ENCODE measurements around the gene GSPT1. TPM values are rescaled to one million over a fixed set of nuclear protein-coding genes. Genes with fewer than 3 reads are reported as not detected.
"Not testable (repeated sequence)": the region's sequence is repeated elsewhere in the genome, so short reads cannot be mapped to it uniquely, and the experiment has no call there.

GSPT1 gene
- total RNA-seq, 4 donors from 2014 or later: 38.6 to 55.3 (median 52.0) TPM

DNA sequence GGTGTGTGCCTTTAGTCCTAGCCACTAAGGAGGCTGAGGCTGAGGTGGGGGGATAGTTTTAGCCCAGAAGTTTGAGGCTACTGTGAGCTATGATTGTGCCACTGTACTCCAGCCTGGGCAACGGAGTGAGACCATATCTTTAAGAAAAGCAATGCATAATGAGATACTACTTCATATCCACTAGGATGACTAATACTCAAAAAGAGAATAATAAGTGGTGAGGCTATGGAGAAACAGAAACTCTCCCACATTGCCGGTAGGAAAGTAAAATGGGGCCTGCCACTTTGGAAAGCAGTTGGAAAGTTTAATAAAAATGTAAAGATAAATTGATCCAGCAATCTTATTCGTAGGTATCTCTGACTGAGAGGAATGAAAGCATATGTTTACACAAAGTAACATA lies 30.7 kb upstream of the GSPT1 start:
- 76 to 86% methylated on average over 3 of the region's 3 CpGs for WGBS, 2 donors
- TF ChIP-seq, protein P1, sequence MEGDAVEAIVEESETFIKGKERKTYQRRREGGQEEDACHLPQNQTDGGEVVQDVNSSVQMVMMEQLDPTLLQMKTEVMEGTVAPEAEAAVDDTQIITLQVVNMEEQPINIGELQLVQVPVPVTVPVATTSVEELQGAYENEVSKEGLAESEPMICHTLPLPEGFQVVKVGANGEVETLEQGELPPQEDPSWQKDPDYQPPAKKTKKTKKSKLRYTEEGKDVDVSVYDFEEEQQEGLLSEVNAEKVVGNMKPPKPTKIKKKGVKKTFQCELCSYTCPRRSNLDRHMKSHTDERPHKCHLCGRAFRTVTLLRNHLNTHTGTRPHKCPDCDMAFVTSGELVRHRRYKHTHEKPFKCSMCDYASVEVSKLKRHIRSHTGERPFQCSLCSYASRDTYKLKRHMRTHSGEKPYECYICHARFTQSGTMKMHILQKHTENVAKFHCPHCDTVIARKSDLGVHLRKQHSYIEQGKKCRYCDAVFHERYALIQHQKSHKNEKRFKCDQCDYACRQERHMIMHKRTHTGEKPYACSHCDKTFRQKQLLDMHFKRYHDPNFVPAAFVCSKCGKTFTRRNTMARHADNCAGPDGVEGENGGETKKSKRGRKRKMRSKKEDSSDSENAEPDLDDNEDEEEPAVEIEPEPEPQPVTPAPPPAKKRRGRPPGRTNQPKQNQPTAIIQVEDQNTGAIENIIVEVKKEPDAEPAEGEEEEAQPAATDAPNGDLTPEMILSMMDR (IDR thresholded peaks at IDR 0.05): no peak
- no peak for TF ChIP-seq POLR2A (IDR thresholded peaks at IDR 0.05)
- no peak overlapping the region for H3K4me3 ChIP-seq (ENCODE audit: low read depth, poor library complexity, severe bottlenecking)
- no peak for DNase-seq (ENCODE audit: low spot score in 2 of 2)
- intact Hi-C loops (cut with DNase I; ENCODE audit: low total_unique reads): no loop called here

DNA sequence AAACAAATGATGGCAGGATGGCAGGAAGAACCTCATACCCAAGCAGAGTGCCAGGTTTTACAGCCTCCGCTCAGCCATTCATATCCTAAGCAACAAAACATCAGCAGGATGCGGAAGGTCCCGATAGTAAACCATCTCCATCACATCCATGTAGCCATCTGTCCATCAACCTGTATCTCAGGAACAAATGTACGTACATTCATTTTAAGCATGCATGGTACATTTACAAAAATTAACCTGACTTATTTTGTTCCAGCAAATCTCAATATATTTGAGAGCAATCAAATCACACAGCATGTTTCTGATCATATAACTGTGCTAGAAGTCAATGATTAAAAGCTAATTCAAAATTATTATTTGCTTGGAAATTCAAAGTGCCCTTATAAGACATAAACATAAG lies 26.2 kb upstream of the GSPT1 start, which contains the start of gene NPIPB2:
Gene NPIPB2, minus strand, starts transcription at position 101 of the 400 bp plus-strand sequence. Its CDS starts 0 bp downstream, at position 101.
- WGBS, 2 donors: 93 to 98% methylated on average over 4 of the region's 4 CpGs
- intact Hi-C loops (cut with DNase I; ENCODE audit: low total_unique reads); DNase-seq (ENCODE audit: low spot score in 2 of 2): not testable (repeated sequence)

DNA sequence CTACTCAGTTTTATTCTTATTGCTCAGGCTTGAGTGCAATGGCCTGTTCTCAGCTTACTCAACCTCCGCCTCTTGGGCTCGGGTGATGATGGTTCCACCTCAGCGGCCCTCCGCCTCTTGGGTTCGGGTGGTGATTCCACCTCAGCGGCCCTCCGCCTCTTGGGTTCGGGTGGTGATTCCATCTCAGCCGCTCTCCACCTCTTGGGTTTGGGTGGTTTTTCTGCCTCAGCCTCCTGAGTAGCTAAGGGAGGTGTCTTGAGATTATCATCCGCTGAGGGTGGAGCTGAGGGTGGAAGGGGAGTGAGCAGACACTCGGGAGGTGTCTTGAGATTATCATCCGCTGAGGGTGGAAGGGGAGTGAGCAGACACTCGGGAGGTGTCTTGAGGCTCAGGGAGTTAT lies 11.6 kb upstream of the GSPT1 start:
- WGBS, 2 donors: 81% methylated on average over 11 to 13 of the region's 13 CpGs
- intact Hi-C loops (cut with DNase I; ENCODE audit: low total_unique reads); H3K4me3 ChIP-seq (ENCODE audit: low read depth, poor library complexity, severe bottlenecking): not testable (repeated sequence)
- DNase-seq (ENCODE audit: low spot score in 2 of 2): peak in 1 of 2 donors; percentile 58

More for the DNA sequence above, 26.2 kb upstream of the GSPT1 start, which contains the start of gene NPIPB2:
- not testable (repeated sequence) for H3K4me3 ChIP-seq (ENCODE audit: low read depth, poor library complexity, severe bottlenecking)

DNA sequence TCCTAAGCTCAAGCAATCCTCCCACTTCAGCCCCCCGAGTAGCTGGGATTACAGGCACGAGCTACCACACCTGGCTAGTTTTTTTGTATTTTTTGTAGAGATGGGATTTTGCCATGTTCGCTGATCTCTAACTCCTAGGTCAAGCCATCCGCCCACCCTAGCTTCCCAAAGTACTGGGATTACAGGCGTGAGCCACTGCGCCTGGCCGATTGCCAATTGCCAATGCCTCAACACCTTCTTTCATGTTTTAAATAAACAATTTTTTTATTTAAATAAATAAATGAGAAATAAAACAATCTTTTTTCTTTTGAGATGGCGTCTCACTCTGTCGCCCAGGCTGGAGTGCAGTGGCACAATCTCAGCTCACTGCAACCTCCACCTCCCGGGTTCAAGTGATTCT lies 8.3 kb upstream of the GSPT1 start:
- DNase-seq (ENCODE audit: low spot score in 2 of 2): peak in 1 of 2 donors; percentile 59
- H3K4me3 ChIP-seq (ENCODE audit: low read depth, poor library complexity, severe bottlenecking); intact Hi-C loops (cut with DNase I; ENCODE audit: low total_unique reads): not testable (repeated sequence)
- WGBS, 2 donors: 82 to 85% methylated on average over 10 of the region's 10 CpGs

DNA sequence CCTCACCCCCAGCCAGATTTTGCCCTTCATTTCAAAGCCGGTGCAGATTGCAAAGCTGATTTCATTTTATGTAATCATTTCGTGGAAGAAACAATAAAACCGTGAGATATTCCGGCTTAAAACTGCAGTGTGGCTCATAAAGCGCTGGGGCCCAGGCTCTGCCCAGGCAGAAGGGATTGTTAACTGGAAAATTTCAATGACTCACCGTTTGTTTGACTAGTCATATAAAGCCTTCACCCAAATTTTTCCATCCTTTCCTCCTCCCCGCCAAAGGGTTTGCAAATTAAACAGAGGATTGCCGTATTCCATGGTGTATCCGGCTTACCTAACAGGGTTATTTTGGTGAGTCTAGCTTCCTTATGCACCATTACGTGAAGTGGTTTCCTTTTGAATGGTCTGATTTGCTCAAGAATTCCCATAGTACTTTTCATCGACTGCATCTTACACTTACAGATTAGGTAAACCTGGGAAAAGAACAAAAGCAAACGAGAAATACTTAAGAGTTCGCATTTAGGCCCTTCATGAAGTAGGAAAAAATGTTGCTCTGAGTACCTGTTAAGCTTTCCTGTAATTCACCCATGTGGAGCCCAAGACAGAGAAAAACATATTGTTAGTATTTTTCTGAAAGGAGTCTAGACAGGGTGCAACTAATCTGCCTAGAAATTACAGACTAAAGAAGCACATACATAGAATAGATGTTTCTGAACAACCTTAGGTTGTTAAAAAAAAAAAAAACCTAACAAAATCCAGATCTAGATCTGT lies 949 bp upstream of the GSPT1 start:
- intact Hi-C loops (cut with DNase I; ENCODE audit: low total_unique reads): loop anchor here (5.0 kb wide), 1 partner anchor 801 kb away; no protein-coding TSS in a partner anchor
- 35 to 44% methylated on average over 13 of the region's 13 CpGs for whole genome bisulfite sequencing, 2 donors
- H3K4me3 ChIP-seq (ENCODE audit: low read depth, poor library complexity, severe bottlenecking): no peak overlapping the region
- no peak for TF ChIP-seq POLR2A (IDR thresholded peaks at IDR 0.05)
- TF ChIP-seq, protein P1 (IDR thresholded peaks at IDR 0.05): no peak
- DNase-seq (ENCODE audit: low spot score in 2 of 2): no peak

DNA sequence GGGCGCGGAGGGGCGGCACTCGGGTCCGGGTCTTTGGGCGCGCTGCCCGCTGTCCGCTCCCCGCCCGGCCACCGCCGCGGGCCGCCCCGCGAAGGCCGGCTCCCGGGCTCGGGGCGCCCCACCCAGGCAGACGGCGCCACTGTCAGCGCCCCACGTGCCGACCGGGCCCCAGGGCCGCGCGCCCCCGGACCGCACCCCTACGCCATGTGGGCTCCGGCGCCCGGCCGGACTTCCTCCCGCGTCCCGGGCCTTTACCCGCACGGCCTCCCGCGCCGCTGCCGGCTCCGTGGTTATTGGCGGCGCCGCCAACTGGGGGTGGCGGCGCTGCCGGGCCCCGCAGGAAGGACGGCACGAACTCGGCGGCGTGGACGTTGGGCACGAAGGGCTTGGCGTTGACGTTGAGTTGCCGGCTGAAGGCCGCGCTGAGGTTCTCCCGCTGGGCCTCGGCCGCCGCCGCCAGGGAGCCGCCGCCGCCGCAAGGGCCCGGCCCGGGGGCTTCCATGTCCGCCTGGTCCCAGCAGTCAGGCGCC lies 577 bp downstream of the GSPT1 start:
- WGBS, 2 donors: 0 to 1% methylated on average over 3 to 27 of the region's 79 CpGs
- H3K4me3 ChIP-seq (ENCODE audit: low read depth, poor library complexity, severe bottlenecking): peak overlapping the region; percentile 93
- peak; percentile 23 to 85 for DNase-seq (ENCODE audit: low spot score in 2 of 2)
- TF ChIP-seq, protein P1 (IDR thresholded peaks at IDR 0.05): no peak
- no peak for TF ChIP-seq POLR2A (IDR thresholded peaks at IDR 0.05)
- intact Hi-C loops (cut with DNase I; ENCODE audit: low total_unique reads): loop anchor here (5.0 kb wide), 1 partner anchor 802 kb away; no protein-coding TSS in a partner anchor

DNA sequence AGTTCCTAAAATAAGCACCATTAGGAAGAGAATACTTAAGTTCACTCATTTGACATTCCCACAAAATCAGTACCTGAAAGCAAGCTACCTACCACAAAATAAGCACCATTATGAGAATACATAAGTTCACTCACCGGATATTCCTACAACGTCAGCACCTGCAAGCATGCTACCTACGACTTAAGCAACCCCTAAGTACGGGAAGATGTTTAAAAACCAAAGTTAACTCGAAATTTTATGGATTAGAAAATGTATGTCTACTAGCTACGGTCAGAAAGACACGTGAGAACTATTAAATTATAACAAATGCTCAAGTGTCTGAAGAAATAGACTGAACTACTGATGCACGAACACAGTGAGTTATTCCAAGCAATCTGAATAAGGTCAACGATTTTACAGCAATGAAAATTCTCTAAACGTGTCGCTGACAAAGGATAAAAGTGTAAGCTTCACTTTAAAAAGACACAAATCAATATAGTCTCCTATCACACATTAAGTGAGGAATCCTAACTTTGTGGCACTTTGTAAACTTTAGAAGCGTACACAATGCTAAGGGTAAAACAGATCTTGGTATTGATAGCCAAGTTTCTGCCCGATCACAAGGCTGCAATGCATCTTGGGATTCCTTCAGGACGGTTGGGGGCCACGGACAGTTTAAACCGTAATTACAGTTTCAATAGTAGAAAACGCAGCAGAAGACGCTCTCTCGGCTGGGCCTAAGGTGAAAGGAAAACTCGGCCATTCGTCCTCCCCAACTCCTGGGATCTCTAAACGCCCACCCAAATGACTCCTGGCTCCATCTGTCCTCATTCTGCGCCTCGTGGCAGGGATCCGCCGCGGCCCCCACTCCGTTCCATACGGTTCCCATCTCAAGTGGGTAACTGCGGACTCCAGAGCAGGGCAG lies 1.3 kb downstream of the GSPT1 start:
- TF ChIP-seq, protein P1 (IDR thresholded peaks at IDR 0.05): no peak
- WGBS, 2 donors: 2% methylated on average over 21 to 30 of the region's 30 CpGs
- DNase-seq (ENCODE audit: low spot score in 2 of 2): peak in 1 of 2 donors; percentile 21
- H3K4me3 ChIP-seq (ENCODE audit: low read depth, poor library complexity, severe bottlenecking): peak overlapping the region; percentile 93
- intact Hi-C loops (cut with DNase I; ENCODE audit: low total_unique reads): loop anchor here (5.0 kb wide), 1 partner anchor 803 kb away; no protein-coding TSS in a partner anchor
